HEK293 (cell line): ENCODE data around the gene DDAH1.
A peak's percentile ranks its signal among the peaks of the same experiment; 100 is the strongest.

Source experiments
- BCL11B ChIP-seq: fragments of 450-650 bp; formaldehyde crosslinking; IDR thresholded peaks from 2 replicates; pipeline ENCODE4 v1.5.1; 2016; ENCODE audit warnings: low read depth, missing biosample characterization, missing genetic modification characterization
- GLIS2 ChIP-seq: fragments of 450-650 bp; formaldehyde crosslinking; IDR thresholded peaks from 2 replicates; pipeline ENCODE4 v1.5.1; 2016; ENCODE audit warnings: missing biosample characterization, missing genetic modification characterization
- HOXC10 ChIP-seq: sonication (generic); formaldehyde crosslinking; IDR thresholded peaks from 2 replicates; pipeline ENCODE4 v1.8.1; 2023; ENCODE audit warnings: mild to moderate bottlenecking, missing genetic modification reagents
- IKZF3 ChIP-seq: fragments of 450-650 bp; IDR thresholded peaks from 2 replicates; pipeline ENCODE4 v1.5.0; 2018; ENCODE audit warnings: missing biosample characterization, mild to moderate bottlenecking, missing genetic modification characterization, moderate library complexity
- INSM2 ChIP-seq: fragments of 450-650 bp; formaldehyde crosslinking; IDR thresholded peaks from 2 replicates; pipeline ENCODE4 v1.5.1; 2016; ENCODE audit warnings: missing biosample characterization, missing genetic modification characterization
- KLF7 ChIP-seq: fragments of 450-650 bp; formaldehyde crosslinking; IDR thresholded peaks from 2 replicates; pipeline ENCODE4 v1.5.1; 2016; ENCODE audit warnings: missing biosample characterization, missing genetic modification characterization, borderline replicate concordance
- KLF8 ChIP-seq: fragments of 450-650 bp; formaldehyde crosslinking; IDR thresholded peaks from 2 replicates; pipeline ENCODE4 v1.5.1; 2016; ENCODE audit warnings: missing biosample characterization, missing genetic modification characterization
- MEIS1 ChIP-seq: sonication (generic); formaldehyde crosslinking; IDR thresholded peaks from 2 replicates; pipeline ENCODE4 v1.8.1; 2022; ENCODE audit warnings: missing genetic modification reagents, mild to moderate bottlenecking, borderline replicate concordance
- REPIN1 ChIP-seq: fragments of 450-650 bp; formaldehyde crosslinking; IDR thresholded peaks from 2 replicates; pipeline ENCODE4 v1.5.1; 2017; ENCODE audit warnings: missing biosample characterization, missing genetic modification characterization, low read depth
- SP2 ChIP-seq: fragments of 450-650 bp; formaldehyde crosslinking; IDR thresholded peaks from 2 replicates; pipeline ENCODE4 v1.5.1; 2016; ENCODE audit warnings: missing biosample characterization, missing genetic modification characterization
- SP3 ChIP-seq: fragments of 450-650 bp; formaldehyde crosslinking; IDR thresholded peaks from 2 replicates; pipeline ENCODE4 v1.5.1; 2016; ENCODE audit warnings: missing biosample characterization, missing genetic modification characterization
- SP7 ChIP-seq: fragments of 450-650 bp; formaldehyde crosslinking; IDR thresholded peaks from 2 replicates; pipeline ENCODE4 v1.5.1; 2016; ENCODE audit warnings: missing biosample characterization, missing genetic modification characterization
- YY2 ChIP-seq: fragments of 450-650 bp; formaldehyde crosslinking; IDR thresholded peaks from 2 replicates; pipeline ENCODE4 v1.5.1; 2016; ENCODE audit warnings: missing biosample characterization, missing genetic modification characterization
- ZBTB11 ChIP-seq: fragments of 450-650 bp; formaldehyde crosslinking; conservative IDR thresholded peaks from 2 replicates; pipeline ENCODE4 v1.5.1; 2016; ENCODE audit warnings: low read depth, missing biosample characterization, missing genetic modification characterization
- ZBTB21 ChIP-seq: fragments of 450-650 bp; formaldehyde crosslinking; IDR thresholded peaks from 2 replicates; pipeline ENCODE4 v1.5.1; 2017; ENCODE audit warnings: missing biosample characterization, missing genetic modification characterization
- ZBTB7A ChIP-seq: fragments of 450-650 bp; formaldehyde crosslinking; IDR thresholded peaks from 2 replicates; pipeline ENCODE4 v1.5.1; 2016; ENCODE audit warnings: low read depth, missing biosample characterization, missing genetic modification characterization
- ZFP41 ChIP-seq: fragments of 450-650 bp; formaldehyde crosslinking; IDR thresholded peaks from 2 replicates; pipeline ENCODE4 v1.5.1; 2016; ENCODE audit warnings: missing biosample characterization, missing genetic modification characterization, borderline replicate concordance
- ZNF112 ChIP-seq: fragments of 450-650 bp; formaldehyde crosslinking; IDR thresholded peaks from 2 replicates; pipeline ENCODE4 v1.5.0; 2017; ENCODE audit warnings: missing biosample characterization, missing genetic modification characterization
- ZNF157 ChIP-seq: fragments of 450-650 bp; formaldehyde crosslinking; IDR thresholded peaks from 2 replicates; pipeline ENCODE4 v1.5.1; 2016; ENCODE audit warnings: missing biosample characterization, missing genetic modification characterization
- ZNF239 ChIP-seq: fragments of 450-650 bp; formaldehyde crosslinking; IDR thresholded peaks from 2 replicates; pipeline ENCODE4 v1.5.1; 2016; ENCODE audit warnings: missing biosample characterization, missing genetic modification characterization
- ZNF24 ChIP-seq: fragments of 450-650 bp; formaldehyde crosslinking; IDR thresholded peaks from 2 replicates; pipeline ENCODE4 v1.5.1; 2016; ENCODE audit warnings: missing biosample characterization, missing genetic modification characterization
- ZNF266 ChIP-seq: fragments of 450-650 bp; formaldehyde crosslinking; IDR thresholded peaks from 2 replicates; pipeline ENCODE4 v1.5.1; 2016; ENCODE audit warnings: missing biosample characterization, missing genetic modification characterization, low read depth
- ZNF302 ChIP-seq: fragments of 450-650 bp; formaldehyde crosslinking; IDR thresholded peaks from 2 replicates; pipeline ENCODE4 v1.5.1; 2016; ENCODE audit warnings: missing biosample characterization, missing genetic modification characterization, low read depth
- ZNF311 ChIP-seq: fragments of 450-650 bp; formaldehyde crosslinking; IDR thresholded peaks from 2 replicates; pipeline ENCODE4 v1.5.1; 2017; ENCODE audit warnings: missing biosample characterization, missing genetic modification characterization, borderline replicate concordance
- ZNF423 ChIP-seq: fragments of 450-650 bp; formaldehyde crosslinking; IDR thresholded peaks from 2 replicates; pipeline ENCODE4 v1.5.1; 2016; ENCODE audit warnings: missing biosample characterization, missing genetic modification characterization
- ZNF433 ChIP-seq: fragments of 450-650 bp; formaldehyde crosslinking; IDR thresholded peaks from 2 replicates; pipeline ENCODE4 v1.5.1; 2016; ENCODE audit warnings: missing biosample characterization, missing genetic modification characterization, low read depth
- ZNF555 ChIP-seq: fragments of 450-650 bp; formaldehyde crosslinking; conservative IDR thresholded peaks from 2 replicates; pipeline ENCODE4 v1.5.1; 2017; ENCODE audit warnings: missing biosample characterization, mild to moderate bottlenecking, missing genetic modification characterization, inconsistent platforms
- ZNF558 ChIP-seq: fragments of 450-650 bp; formaldehyde crosslinking; IDR thresholded peaks from 2 replicates; pipeline ENCODE4 v1.5.1; 2016; ENCODE audit warnings: missing biosample characterization, missing genetic modification characterization
- ZNF610 ChIP-seq: fragments of 450-650 bp; formaldehyde crosslinking; IDR thresholded peaks from 2 replicates; pipeline ENCODE4 v1.5.1; 2016; ENCODE audit warnings: missing biosample characterization, missing genetic modification characterization, borderline replicate concordance
- ZNF624 ChIP-seq: fragments of 450-650 bp; formaldehyde crosslinking; IDR thresholded peaks from 2 replicates; pipeline ENCODE4 v1.5.1; 2017; ENCODE audit warnings: missing biosample characterization, missing genetic modification characterization
- ZNF629 ChIP-seq: fragments of 450-650 bp; formaldehyde crosslinking; IDR thresholded peaks from 2 replicates; pipeline ENCODE4 v1.5.1; 2017; ENCODE audit warnings: missing biosample characterization, missing genetic modification characterization
- ZNF645 ChIP-seq: fragments of 450-650 bp; formaldehyde crosslinking; IDR thresholded peaks from 2 replicates; pipeline ENCODE4; 2016; ENCODE audit warnings: missing biosample characterization, missing genetic modification characterization
- ZNF660 ChIP-seq: fragments of 450-650 bp; IDR thresholded peaks from 2 replicates; pipeline ENCODE4 v1.5.1; 2018; ENCODE audit warnings: missing biosample characterization, mild to moderate bottlenecking, missing genetic modification characterization
- ZNF777 ChIP-seq: fragments of 450-650 bp; formaldehyde crosslinking; IDR thresholded peaks from 2 replicates; pipeline ENCODE4 v1.5.1; 2017; ENCODE audit warnings: missing biosample characterization, missing genetic modification characterization, borderline replicate concordance
- ZSCAN16 ChIP-seq: fragments of 450-650 bp; formaldehyde crosslinking; IDR thresholded peaks from 2 replicates; pipeline ENCODE4 v1.5.1; 2016; ENCODE audit warnings: missing biosample characterization, missing genetic modification characterization

The DDAH1 gene

GRCh38 chr1:85297855-85298629 lies 166.9 kb downstream of the DDAH1 start (continued):
- TF ChIP-seq INSM2 (tag by site-specific recombination) (peak; percentile 81; the same call in 1 of the 2 replicates), ZNF558 (tag by site-specific recombination) (0 out of 2 replicates have a peak, but pooled peaks have one; percentile 55), KLF7 (0 out of 2 replicates have a peak, but pooled peaks have one; percentile 62), IKZF3 (tag by site-specific recombination) (peak; percentile 77), GLIS2 (tag by site-specific recombination) (no peak), ZNF239 (tag by site-specific recombination) (0 out of 2 replicates have a peak, but pooled peaks have one; percentile 16), KLF8 (tag by site-specific recombination) (peak; percentile 90), YY2 (no peak), ZBTB7A (tag by site-specific recombination) (no peak), ZNF302 (tag by site-specific recombination) (no peak), REPIN1 (tag by site-specific recombination) (0 out of 2 replicates have a peak, but pooled peaks have one; percentile 67), ZBTB11 (peak; percentile 97), ZFP41 (tag by site-specific recombination) (no peak), ZNF624 (tag by site-specific recombination) (no peak), ZNF112 (tag by site-specific recombination) (no peak), ZNF423 (tag by site-specific recombination) (peak; percentile 46; the same call in 1 of the 2 replicates), ZBTB21 (tag by site-specific recombination) (peak; percentile 80), BCL11B (tag by site-specific recombination) (peak; percentile 68; the same call in 1 of the 2 replicates), ZSCAN16 (peak; percentile 77; the same call in 1 of the 2 replicates), ZNF660 (tag by site-specific recombination) (peak; percentile 87), SP2 (peak; percentile 25), ZNF629 (tag by site-specific recombination) (peak; percentile 96), ZNF777 (tag by site-specific recombination) (no peak), HOXC10 (CRISPR knock-in tag) (no peak), ZNF157 (tag by site-specific recombination) (no peak), ZNF24 (peak; percentile 94), SP3 (tag by site-specific recombination) (peak; percentile 68), ZNF610 (tag by site-specific recombination) (peak; percentile 77; the same call in 1 of the 2 replicates), SP7 (peak; percentile 96), ZNF266 (no peak), ZNF311 (tag by site-specific recombination) (no peak), ZNF645 (no peak), ZNF433 (tag by site-specific recombination) (no peak), MEIS1 (CRISPR knock-in tag) (no peak), ZNF555 (no peak)
